Neuronal stem cell (in vitro differentiated cells): Measurements from ENCODE around the gene UBE2E1.
A peak's percentile ranks its signal among the peaks of the same experiment; 100 is the strongest.

ENCODE experiments used
- DNase-seq: peaks from one replicate; pipeline ENCODE4 v3.0.0-alpha.2; 2013; ENCODE audit warnings: low spot score
- H2AFZ ChIP-seq: one replicate; pipeline ENCODE4 v1.6.1; 2013; ENCODE audit warnings: mild to moderate bottlenecking, low read length, inconsistent platforms
- H2AK5ac ChIP-seq: 2 replicates; pipeline ENCODE4 v1.6.1; 2013; ENCODE audit warnings: low read depth, mild to moderate bottlenecking, inconsistent platforms, low read length, moderate library complexity, mixed read lengths
- H2BK120ac ChIP-seq: 2 replicates; pipeline ENCODE4 v1.6.1; 2013; ENCODE audit warnings: low read depth, mild to moderate bottlenecking, inconsistent platforms, low read length, moderate library complexity, mixed read lengths
- H2BK12ac ChIP-seq: one replicate; pipeline ENCODE4 v1.6.1; 2013; ENCODE audit warnings: low read length, inconsistent platforms
- H2BK15ac ChIP-seq: 2 replicates; pipeline ENCODE4 v1.6.1; 2013; ENCODE audit warnings: mild to moderate bottlenecking, low read length, inconsistent platforms, mixed read lengths
- H2BK5ac ChIP-seq: one replicate; pipeline ENCODE4 v1.6.1; 2013; ENCODE audit warnings: inconsistent platforms, mild to moderate bottlenecking, low read length, moderate library complexity
- H3K14ac ChIP-seq: one replicate; pipeline ENCODE4 v1.6.1; 2013; ENCODE audit warnings: low read length, inconsistent platforms
- H3K18ac ChIP-seq: 2 replicates; pipeline ENCODE4 v1.6.1; 2013; ENCODE audit warnings: low read length, inconsistent platforms
- H3K23ac ChIP-seq: 2 replicates; pipeline ENCODE4 v1.6.1; 2013; ENCODE audit warnings: low read depth, mild to moderate bottlenecking, mixed read lengths, low read length, inconsistent platforms; ENCODE audit not compliant: poor library complexity
- H3K27ac ChIP-seq: replicated peaks from 3 replicates; pipeline ENCODE4 v1.5.1; 2013; ENCODE audit warnings: low read length, inconsistent platforms
- H3K27me3 ChIP-seq, 3 experiments: 2 replicates each; pipeline ENCODE4 v1.6.1; 2013; ENCODE audit warnings: low read length in 3 of 3, mild to moderate bottlenecking in 2 of 3, inconsistent platforms in 1 of 3, low read depth in 1 of 3, mixed read lengths in 1 of 3, moderate library complexity in 1 of 3; ENCODE audit not compliant: control insufficient read depth in 3 of 3, insufficient read depth in 3 of 3
- H3K36me3 ChIP-seq, 2 donors: replicated peaks in 1 of 2; 2 replicates each; pipeline ENCODE4 v1.6.1; 2013; ENCODE audit warnings: low read length in 2 of 2; ENCODE audit not compliant: control insufficient read depth in 2 of 2, insufficient read depth in 2 of 2
- H3K4ac ChIP-seq: 2 replicates; pipeline ENCODE4 v1.6.1; 2013; ENCODE audit warnings: inconsistent platforms, mild to moderate bottlenecking, low read length, moderate library complexity
- H3K4me1 ChIP-seq, 2 donors: 1 replicate in 1 of 2; 2 replicates in 1 of 2; pipeline ENCODE4 v1.6.1; 2013; ENCODE audit warnings: low read length in 2 of 2, low read depth in 1 of 2; ENCODE audit not compliant: control insufficient read depth in 2 of 2, insufficient read depth in 1 of 2
- H3K4me2 ChIP-seq: one replicate; pipeline ENCODE4 v1.6.1; 2013; ENCODE audit warnings: mild to moderate bottlenecking, low read length, inconsistent platforms; ENCODE audit not compliant: insufficient read depth, poor library complexity, severe bottlenecking
- H3K4me3 ChIP-seq, 2 donors: 2 replicates each; pipeline ENCODE4 v1.5.1; 2013; ENCODE audit warnings: low read length in 2 of 2, mild to moderate bottlenecking in 2 of 2, inconsistent platforms in 1 of 2, moderate library complexity in 1 of 2
- H3K79me1 ChIP-seq: one replicate; pipeline ENCODE4 v1.6.1; 2013; ENCODE audit warnings: low read depth, mild to moderate bottlenecking, inconsistent platforms, low read length, moderate library complexity
- H3K9ac ChIP-seq: one replicate; pipeline ENCODE4 v1.6.1; 2013; ENCODE audit warnings: mild to moderate bottlenecking, low read depth, low read length, inconsistent platforms; ENCODE audit not compliant: poor library complexity
- H3K9me3 ChIP-seq, 2 donors: replicated peaks in 1 of 2; 2 replicates each; pipeline versions ENCODE3 to v1.6.1; 2013; ENCODE audit warnings: low read length in 2 of 2, mild to moderate bottlenecking in 2 of 2, inconsistent platforms in 1 of 2, low read depth in 1 of 2, mixed read lengths in 1 of 2, moderate library complexity in 1 of 2; ENCODE audit not compliant: control insufficient read depth in 2 of 2, insufficient read depth in 1 of 2
- H4K8ac ChIP-seq: one replicate; pipeline ENCODE4 v1.6.1; 2013; ENCODE audit warnings: low read depth, mild to moderate bottlenecking, inconsistent platforms, low read length, moderate library complexity
- H4K91ac ChIP-seq: one replicate; pipeline ENCODE4 v1.6.1; 2013; ENCODE audit warnings: low read length, low read depth, mild to moderate bottlenecking, inconsistent platforms; ENCODE audit not compliant: poor library complexity
- WGBS, 2 donors: extraction: QIAGEN DNeasy Blood & Tissue Kit; methylation state at CpG; one replicate each; pipeline ENCODE4 v1.1.7; 2013; ENCODE audit warnings: missing lambda C conversion rate in 2 of 2, mixed read lengths in 1 of 2; ENCODE audit not compliant: insufficient read length in 2 of 2, insufficient replicate concordance in 1 of 2; ENCODE audit errors: extremely low coverage in 2 of 2; 5-methylcytosine and 5-hydroxymethylcytosine counted together

UBE2E1 gene

DNA sequence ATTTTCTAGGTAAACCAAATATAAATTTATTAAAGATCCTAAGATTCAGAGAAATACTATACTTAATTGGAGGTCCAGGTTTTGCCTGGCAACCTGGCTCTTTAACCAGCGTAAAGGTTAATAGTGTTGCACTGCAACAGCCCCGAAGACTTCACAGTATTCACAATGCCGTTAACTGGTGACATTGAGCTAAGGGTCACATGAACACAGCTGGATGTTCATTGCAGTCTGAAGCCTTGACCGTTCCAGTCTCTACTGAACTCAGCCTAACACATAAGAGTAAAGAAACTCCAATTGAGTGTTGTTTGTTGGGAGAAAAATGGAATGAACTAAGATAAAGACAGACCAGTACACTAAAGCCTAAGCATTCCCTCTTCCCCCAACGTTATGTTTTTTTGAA is 84.2 kb downstream of the UBE2E1 start:
- peaks cover 10 to 84% of the 10 kb centered on the region in 2 donors for H3K36me3 ChIP-seq
- H3K4me3 ChIP-seq = no peak overlapping the region
- H3K9ac ChIP-seq = no peak overlapping the region
- DNase-seq = no peak
- H3K14ac ChIP-seq = no peak overlapping the region
- no peak overlapping the region for H4K91ac ChIP-seq
- H3K4ac ChIP-seq = no peak overlapping the region
- WGBS, 2 donors = no CpG with 5 or more reads among the region's 5 CpGs
- no peak overlapping the region for H2BK120ac ChIP-seq
- no peaks in the 10 kb centered on the region for H3K79me1 ChIP-seq
- H3K4me1 ChIP-seq = peaks cover 0 to 7% of the 10 kb centered on the region in 2 donors
- H2AK5ac ChIP-seq = no peak overlapping the region
- no peak overlapping the region for H3K18ac ChIP-seq
- no peaks in the 10 kb centered on the region for H3K27me3 ChIP-seq
- H2BK5ac ChIP-seq = no peak overlapping the region
- no peak overlapping the region for H3K4me2 ChIP-seq
- no peak overlapping the region for H4K8ac ChIP-seq
- H3K23ac ChIP-seq = no peak overlapping the region
- no peak overlapping the region for H3K27ac ChIP-seq
- H2BK12ac ChIP-seq = no peak overlapping the region
- no peaks in the 10 kb centered on the region for H3K9me3 ChIP-seq
- H2AFZ ChIP-seq = no peak overlapping the region
- no peak overlapping the region for H2BK15ac ChIP-seq

DNA sequence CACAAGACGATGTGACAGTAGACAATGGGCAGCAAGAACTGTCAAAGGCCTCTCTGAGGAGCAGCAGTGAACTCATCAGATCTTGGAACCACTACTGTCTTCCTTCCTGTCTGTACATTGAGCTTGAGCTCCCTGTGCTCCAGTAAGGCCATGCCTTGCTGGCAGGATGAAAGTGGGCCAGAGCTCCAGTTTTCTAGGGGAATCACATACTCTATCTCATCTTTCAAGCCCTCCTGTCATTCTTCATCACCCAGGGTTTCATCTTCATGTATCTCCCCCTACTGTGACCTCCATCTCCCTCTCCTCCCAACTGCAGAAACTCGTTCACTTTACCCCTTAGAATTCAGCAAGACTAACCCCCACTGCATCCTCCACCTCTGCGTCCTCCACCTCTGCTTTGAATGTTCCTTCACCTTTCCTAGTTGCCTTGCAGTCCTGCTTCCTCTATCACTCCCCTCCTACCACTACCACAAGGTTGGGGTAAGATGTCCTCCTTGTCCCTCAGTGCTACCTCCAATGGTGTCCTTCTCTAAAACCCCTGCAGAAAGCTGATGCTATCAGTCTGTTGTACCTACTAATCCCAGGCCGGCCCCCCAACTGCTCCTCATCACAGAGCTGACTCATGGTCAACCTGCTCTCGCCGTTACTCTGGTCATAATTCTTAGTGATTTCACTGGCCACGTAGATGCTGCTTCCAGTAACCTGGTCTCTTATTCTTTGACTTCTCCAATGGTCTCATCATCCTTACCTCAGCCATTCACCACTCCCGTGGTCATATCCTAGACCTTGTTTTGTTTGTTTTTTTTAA is 88.7 kb downstream of the UBE2E1 start:
- H3K23ac ChIP-seq = no peak overlapping the region
- H3K18ac ChIP-seq = no peak overlapping the region
- no peak overlapping the region for H3K27ac ChIP-seq
- DNase-seq = no peak
- H2BK15ac ChIP-seq = no peak overlapping the region
- H3K4me3 ChIP-seq = no peak overlapping the region
- no peak overlapping the region for H3K4ac ChIP-seq
- no peaks in the 10 kb centered on the region for H3K27me3 ChIP-seq
- no peak overlapping the region for H2AK5ac ChIP-seq
- no peak overlapping the region for H2BK12ac ChIP-seq
- no peak overlapping the region for H3K4me2 ChIP-seq
- no peaks in the 10 kb centered on the region for H3K79me1 ChIP-seq
- peaks cover 21 to 93% of the 10 kb centered on the region in 2 donors for H3K36me3 ChIP-seq
- no peak overlapping the region for H2BK5ac ChIP-seq
- no peak overlapping the region for H2AFZ ChIP-seq
- H4K8ac ChIP-seq = peak overlapping the region; percentile 48
- no peak overlapping the region for H3K9ac ChIP-seq
- WGBS, 2 donors = no CpG with 5 or more reads among the region's 8 CpGs
- no peak overlapping the region for H2BK120ac ChIP-seq
- no peak overlapping the region for H3K14ac ChIP-seq
- H3K9me3 ChIP-seq = peaks cover 5 to 17% of the 10 kb centered on the region in 2 donors
- no peak overlapping the region for H4K91ac ChIP-seq
- peaks cover 0 to 6% of the 10 kb centered on the region in 2 donors for H3K4me1 ChIP-seq

DNA sequence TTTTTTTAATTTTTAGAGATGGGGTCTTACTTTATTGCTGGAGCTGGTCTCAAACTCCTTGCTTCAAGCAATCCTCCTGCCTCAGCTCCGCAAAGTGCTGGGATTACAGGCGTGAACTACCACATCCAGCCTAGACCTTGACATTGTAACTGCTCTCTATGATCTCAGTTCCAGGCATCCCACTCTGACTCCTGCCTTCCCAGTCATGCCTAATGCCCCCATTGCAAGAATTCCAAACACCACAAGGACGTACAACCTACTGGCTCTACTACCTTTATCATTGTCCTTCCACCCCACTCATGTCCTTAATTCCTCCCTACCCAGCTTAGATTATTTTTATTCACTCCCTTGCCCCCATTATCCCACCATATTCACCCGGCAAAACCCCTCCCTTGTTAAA is 89.4 kb downstream of the UBE2E1 start:
- no peak overlapping the region for H2BK15ac ChIP-seq
- peaks cover 0 to under 1% of the 10 kb centered on the region in 2 donors for H3K4me1 ChIP-seq
- no peak overlapping the region for H3K4me3 ChIP-seq
- H4K8ac ChIP-seq = no peak overlapping the region
- no peak overlapping the region for H2AFZ ChIP-seq
- no peak overlapping the region for H3K27ac ChIP-seq
- H3K79me1 ChIP-seq = no peaks in the 10 kb centered on the region
- no peak overlapping the region for H2AK5ac ChIP-seq
- no peak overlapping the region for H2BK5ac ChIP-seq
- peaks cover 5 to 22% of the 10 kb centered on the region in 2 donors for H3K9me3 ChIP-seq
- no peak overlapping the region for H3K18ac ChIP-seq
- no peak overlapping the region for H2BK12ac ChIP-seq
- H3K27me3 ChIP-seq = no peaks in the 10 kb centered on the region
- no peak overlapping the region for H3K23ac ChIP-seq
- no peak overlapping the region for H2BK120ac ChIP-seq
- WGBS, 2 donors = no CpG with 5 or more reads among the region's 4 CpGs
- H3K9ac ChIP-seq = no peak overlapping the region
- H3K14ac ChIP-seq = no peak overlapping the region
- no peak overlapping the region for H4K91ac ChIP-seq
- DNase-seq = no peak
- no peak overlapping the region for H3K4ac ChIP-seq
- peaks cover 23 to 93% of the 10 kb centered on the region in 2 donors for H3K36me3 ChIP-seq
- no peak overlapping the region for H3K4me2 ChIP-seq

DNA sequence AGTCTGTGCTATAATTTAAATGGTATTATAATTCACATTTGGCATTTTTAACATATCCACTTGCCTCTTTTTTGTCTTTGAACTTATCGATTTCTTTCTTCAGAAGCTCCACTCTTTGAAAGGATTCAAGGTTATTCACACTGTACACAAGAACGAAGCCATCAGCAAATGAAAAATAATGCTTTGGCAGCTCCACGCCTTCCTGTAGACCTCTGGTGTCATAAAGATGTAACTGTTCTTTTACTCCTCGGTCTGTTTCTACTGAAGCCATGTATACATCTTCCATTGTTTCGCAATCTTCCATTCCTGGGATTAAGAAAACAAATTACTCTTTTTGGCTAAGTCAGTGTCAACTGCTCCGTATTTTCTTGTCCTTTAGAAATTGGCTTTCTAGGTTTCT is 95.0 kb downstream of the UBE2E1 start:
- Histone ChIP-seq H3K18ac (no peak overlapping the region), H3K9me3 (peaks cover 6 to 29% of the 10 kb centered on the region in 2 donors), H2BK120ac (no peak overlapping the region), H3K4me2 (no peak overlapping the region), H3K4me1 (no peaks in the 10 kb centered on the region), H3K27me3 (no peaks in the 10 kb centered on the region), H4K91ac (no peak overlapping the region), H3K36me3 (peaks cover 18 to 87% of the 10 kb centered on the region in 2 donors), H3K27ac (no peak overlapping the region), H2AK5ac (no peak overlapping the region), H3K4ac (no peak overlapping the region), H3K9ac (no peak overlapping the region), H2BK5ac (no peak overlapping the region), H2BK12ac (no peak overlapping the region), H3K4me3 (no peak overlapping the region), H2BK15ac (no peak overlapping the region), H3K23ac (no peak overlapping the region), H3K79me1 (peaks cover 1% of the 10 kb centered on the region), H2AFZ (no peak overlapping the region), H4K8ac (no peak overlapping the region), H3K14ac (no peak overlapping the region)
- no CpG with 5 or more reads among the region's 6 CpGs for WGBS, 2 donors
- no peak for DNase-seq
